A549 (cell line): ENCODE data around the gene NLRX1.

Source experiments
- EP300 ChIP-seq, 2 experiments: fragments of >200 bp; sonication (Bioruptor Twin); formaldehyde crosslinking; IDR thresholded peaks; 2 replicates in 1 of 2; 3 replicates in 1 of 2; pipeline ENCODE4 v1.6.1; 2016 to 2017
- KDM1A ChIP-seq: fragments of 200-600 bp; sonication (generic); IDR thresholded peaks from 2 replicates; pipeline ENCODE4 v1.6.1; 2016; ENCODE audit warnings: low read depth, mild to moderate bottlenecking
- MAFK ChIP-seq: fragments of 450-650 bp; IDR thresholded peaks from 2 replicates; pipeline ENCODE4 v1.6.1; 2014; ENCODE audit not compliant: partially characterized antibody
- NR3C1 ChIP-seq: fragments of >200 bp; sonication (Bioruptor Twin); formaldehyde crosslinking; IDR thresholded peaks from 3 replicates; pipeline ENCODE4 v1.6.1; 2017
- POLR2A ChIP-seq: IDR thresholded peaks from 2 replicates; pipeline ENCODE4 v1.6.1; 2012; ENCODE audit warnings: mild to moderate bottlenecking, low read length
- RAD21 ChIP-seq, 2 experiments: fragments of >200 bp in 1 of 2; sonication (Bioruptor Twin) in 1 of 2; formaldehyde crosslinking in 1 of 2; IDR thresholded peaks in 1 of 2; conservative IDR thresholded peaks in 1 of 2; 2 replicates in 1 of 2; 3 replicates in 1 of 2; pipeline ENCODE4 v1.6.1; 2012 to 2018; ENCODE audit warnings: inconsistent platforms in 1 of 2
- SREBF2 ChIP-seq: fragments of 450-650 bp; IDR thresholded peaks from 2 replicates; pipeline ENCODE4 v1.6.1; 2014; ENCODE audit warnings: mild to moderate bottlenecking, moderate library complexity
- TP53 ChIP-seq: fragments of 250-450 bp; sonication (Bioruptor Pico); IDR thresholded peaks from 2 replicates; pipeline ENCODE4 v1.5.0; 2021; ENCODE audit warnings: mild to moderate bottlenecking, moderate library complexity
- TF ChIP-seq, protein P1 (sequence below): fragments of >200 bp; sonication (Bioruptor Twin); formaldehyde crosslinking; IDR thresholded peaks from 3 replicates; pipeline ENCODE4 v1.5.1; 2016
- TF ChIP-seq, protein P2 (sequence below): fragments of 200-600 bp; sonication (generic); IDR thresholded peaks from 2 replicates; pipeline ENCODE4 v1.6.1; 2016; ENCODE audit warnings: antibody characterized with exemption, mild to moderate bottlenecking, moderate library complexity

- TF ChIP-seq, protein P1, sequence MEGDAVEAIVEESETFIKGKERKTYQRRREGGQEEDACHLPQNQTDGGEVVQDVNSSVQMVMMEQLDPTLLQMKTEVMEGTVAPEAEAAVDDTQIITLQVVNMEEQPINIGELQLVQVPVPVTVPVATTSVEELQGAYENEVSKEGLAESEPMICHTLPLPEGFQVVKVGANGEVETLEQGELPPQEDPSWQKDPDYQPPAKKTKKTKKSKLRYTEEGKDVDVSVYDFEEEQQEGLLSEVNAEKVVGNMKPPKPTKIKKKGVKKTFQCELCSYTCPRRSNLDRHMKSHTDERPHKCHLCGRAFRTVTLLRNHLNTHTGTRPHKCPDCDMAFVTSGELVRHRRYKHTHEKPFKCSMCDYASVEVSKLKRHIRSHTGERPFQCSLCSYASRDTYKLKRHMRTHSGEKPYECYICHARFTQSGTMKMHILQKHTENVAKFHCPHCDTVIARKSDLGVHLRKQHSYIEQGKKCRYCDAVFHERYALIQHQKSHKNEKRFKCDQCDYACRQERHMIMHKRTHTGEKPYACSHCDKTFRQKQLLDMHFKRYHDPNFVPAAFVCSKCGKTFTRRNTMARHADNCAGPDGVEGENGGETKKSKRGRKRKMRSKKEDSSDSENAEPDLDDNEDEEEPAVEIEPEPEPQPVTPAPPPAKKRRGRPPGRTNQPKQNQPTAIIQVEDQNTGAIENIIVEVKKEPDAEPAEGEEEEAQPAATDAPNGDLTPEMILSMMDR = no peak
- TF ChIP-seq SREBF2 = no peak
- no peak for TF ChIP-seq EP300 (IDR thresholded peaks at IDR 0.05)
- TF ChIP-seq POLR2A = no peak
- no peak for TF ChIP-seq NR3C1
- no peak for TF ChIP-seq RAD21 (conservative IDR thresholded peaks at IDR 0.05 in 1 of 2, IDR thresholded peaks at IDR 0.05 in 1 of 2)
- TF ChIP-seq, protein P2, sequence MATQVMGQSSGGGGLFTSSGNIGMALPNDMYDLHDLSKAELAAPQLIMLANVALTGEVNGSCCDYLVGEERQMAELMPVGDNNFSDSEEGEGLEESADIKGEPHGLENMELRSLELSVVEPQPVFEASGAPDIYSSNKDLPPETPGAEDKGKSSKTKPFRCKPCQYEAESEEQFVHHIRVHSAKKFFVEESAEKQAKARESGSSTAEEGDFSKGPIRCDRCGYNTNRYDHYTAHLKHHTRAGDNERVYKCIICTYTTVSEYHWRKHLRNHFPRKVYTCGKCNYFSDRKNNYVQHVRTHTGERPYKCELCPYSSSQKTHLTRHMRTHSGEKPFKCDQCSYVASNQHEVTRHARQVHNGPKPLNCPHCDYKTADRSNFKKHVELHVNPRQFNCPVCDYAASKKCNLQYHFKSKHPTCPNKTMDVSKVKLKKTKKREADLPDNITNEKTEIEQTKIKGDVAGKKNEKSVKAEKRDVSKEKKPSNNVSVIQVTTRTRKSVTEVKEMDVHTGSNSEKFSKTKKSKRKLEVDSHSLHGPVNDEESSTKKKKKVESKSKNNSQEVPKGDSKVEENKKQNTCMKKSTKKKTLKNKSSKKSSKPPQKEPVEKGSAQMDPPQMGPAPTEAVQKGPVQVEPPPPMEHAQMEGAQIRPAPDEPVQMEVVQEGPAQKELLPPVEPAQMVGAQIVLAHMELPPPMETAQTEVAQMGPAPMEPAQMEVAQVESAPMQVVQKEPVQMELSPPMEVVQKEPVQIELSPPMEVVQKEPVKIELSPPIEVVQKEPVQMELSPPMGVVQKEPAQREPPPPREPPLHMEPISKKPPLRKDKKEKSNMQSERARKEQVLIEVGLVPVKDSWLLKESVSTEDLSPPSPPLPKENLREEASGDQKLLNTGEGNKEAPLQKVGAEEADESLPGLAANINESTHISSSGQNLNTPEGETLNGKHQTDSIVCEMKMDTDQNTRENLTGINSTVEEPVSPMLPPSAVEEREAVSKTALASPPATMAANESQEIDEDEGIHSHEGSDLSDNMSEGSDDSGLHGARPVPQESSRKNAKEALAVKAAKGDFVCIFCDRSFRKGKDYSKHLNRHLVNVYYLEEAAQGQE = no peak
- no peak for TF ChIP-seq TP53 (CRISPR knock-in tag)
- no peak for TF ChIP-seq MAFK
- no peak for TF ChIP-seq KDM1A
Measured at GRCh38 chr11:119198925-119199324, 30.4 kb downstream of the NLRX1 start.
